ENCODE results near the gene DENND4A.

DENND4A gene

DNA sequence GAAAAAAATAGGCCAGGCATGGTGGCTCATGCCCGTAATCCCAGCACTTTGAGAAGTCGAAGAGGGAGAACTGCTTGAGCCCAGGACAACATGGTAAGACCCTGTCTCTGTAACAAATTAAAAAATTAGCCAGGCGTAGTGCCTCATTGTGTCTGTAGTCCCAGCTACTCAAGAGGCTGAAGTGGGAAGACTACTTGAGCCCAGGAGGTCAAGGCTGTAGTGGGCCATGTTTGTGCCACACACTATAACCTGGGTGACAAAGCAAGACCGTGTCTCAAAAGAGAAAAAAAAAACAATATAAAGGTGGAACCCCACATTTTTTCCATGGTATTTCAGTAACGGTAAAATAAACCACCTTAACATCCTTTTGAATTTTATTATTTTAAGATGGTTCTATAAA, 69.9 kb downstream of the DENND4A start:
- H3K4me3 ChIP-seq (ENCODE audit: low read depth, low read length): no peak overlapping the region
- TF ChIP-seq, protein P1, sequence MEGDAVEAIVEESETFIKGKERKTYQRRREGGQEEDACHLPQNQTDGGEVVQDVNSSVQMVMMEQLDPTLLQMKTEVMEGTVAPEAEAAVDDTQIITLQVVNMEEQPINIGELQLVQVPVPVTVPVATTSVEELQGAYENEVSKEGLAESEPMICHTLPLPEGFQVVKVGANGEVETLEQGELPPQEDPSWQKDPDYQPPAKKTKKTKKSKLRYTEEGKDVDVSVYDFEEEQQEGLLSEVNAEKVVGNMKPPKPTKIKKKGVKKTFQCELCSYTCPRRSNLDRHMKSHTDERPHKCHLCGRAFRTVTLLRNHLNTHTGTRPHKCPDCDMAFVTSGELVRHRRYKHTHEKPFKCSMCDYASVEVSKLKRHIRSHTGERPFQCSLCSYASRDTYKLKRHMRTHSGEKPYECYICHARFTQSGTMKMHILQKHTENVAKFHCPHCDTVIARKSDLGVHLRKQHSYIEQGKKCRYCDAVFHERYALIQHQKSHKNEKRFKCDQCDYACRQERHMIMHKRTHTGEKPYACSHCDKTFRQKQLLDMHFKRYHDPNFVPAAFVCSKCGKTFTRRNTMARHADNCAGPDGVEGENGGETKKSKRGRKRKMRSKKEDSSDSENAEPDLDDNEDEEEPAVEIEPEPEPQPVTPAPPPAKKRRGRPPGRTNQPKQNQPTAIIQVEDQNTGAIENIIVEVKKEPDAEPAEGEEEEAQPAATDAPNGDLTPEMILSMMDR (IDR thresholded peaks at IDR 0.05; ENCODE audit: low read depth, low read length, missing control alignments): no peak
- DNase-seq (ENCODE audit: low read depth): no peak

DNA sequence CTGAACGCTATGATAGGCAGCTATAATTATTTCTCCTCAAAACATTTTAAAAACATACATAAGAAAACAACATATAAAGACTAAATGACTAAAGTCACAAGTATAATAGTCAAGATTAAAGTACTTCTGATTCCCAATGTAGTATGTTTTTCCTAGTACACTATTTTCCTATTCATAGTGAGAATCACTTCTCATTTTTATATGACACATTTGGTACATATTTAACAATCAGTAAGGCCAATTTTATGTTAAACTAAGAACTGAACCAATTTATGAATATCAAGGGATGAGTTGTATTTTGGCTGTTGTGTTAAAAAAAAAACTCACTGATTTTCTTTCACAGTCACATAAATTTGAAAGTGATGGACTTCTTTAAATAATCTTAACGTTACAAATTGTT, 79.7 kb downstream of the DENND4A start:
- TF ChIP-seq, protein P1 (IDR thresholded peaks at IDR 0.05; ENCODE audit: low read depth, low read length, missing control alignments): no peak
- DNase-seq (ENCODE audit: low read depth): no peak
- no peak overlapping the region for H3K4me3 ChIP-seq (ENCODE audit: low read depth, low read length)

DNA sequence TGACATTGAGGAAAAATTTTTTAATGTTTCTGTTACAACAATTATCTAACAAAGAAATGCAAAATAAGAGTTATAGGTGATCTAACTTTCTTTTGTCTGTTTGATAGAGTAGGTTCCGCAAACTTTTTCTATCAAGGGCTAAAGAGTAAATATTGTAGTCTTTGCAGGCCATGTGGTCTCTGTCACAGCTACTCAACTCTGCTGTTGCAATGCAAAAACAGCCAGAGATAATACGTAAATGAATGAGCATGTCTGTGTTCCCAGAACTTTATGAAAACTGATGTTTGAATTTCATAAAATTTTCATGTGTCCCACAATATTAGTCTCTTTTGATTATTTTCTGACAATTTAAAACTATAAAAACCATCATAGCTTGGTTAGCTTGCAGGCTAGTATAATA, 97.0 kb downstream of the DENND4A start:
- no peak overlapping the region for H3K4me3 ChIP-seq (ENCODE audit: low read depth, low read length)
- TF ChIP-seq, protein P1 (IDR thresholded peaks at IDR 0.05; ENCODE audit: low read depth, low read length, missing control alignments): no peak
- DNase-seq (ENCODE audit: low read depth): no peak

DNA sequence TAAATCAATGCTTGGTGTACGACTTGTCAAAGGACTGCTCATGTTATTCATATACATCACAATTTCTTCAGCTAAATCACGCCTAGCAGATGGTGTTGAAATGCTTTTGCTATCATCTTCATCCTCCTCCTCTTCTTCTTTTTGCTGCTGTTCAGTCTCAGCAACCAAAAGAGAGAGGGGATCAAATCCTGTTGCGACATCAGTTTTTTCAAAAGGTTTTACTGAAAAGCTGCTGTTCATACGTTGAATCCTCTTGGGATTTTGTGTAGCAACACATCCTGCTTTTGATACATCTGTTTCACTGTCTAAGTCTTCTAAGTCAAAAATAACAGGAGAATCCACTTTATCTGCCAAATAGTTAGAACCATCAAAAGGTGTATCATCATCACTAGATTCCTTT, 101.3 kb downstream of the DENND4A start:
- TF ChIP-seq, protein P1 (IDR thresholded peaks at IDR 0.05; ENCODE audit: low read depth, low read length, missing control alignments): no peak
- no peak for DNase-seq (ENCODE audit: low read depth)
- H3K4me3 ChIP-seq (ENCODE audit: low read depth, low read length): no peak overlapping the region

DNA sequence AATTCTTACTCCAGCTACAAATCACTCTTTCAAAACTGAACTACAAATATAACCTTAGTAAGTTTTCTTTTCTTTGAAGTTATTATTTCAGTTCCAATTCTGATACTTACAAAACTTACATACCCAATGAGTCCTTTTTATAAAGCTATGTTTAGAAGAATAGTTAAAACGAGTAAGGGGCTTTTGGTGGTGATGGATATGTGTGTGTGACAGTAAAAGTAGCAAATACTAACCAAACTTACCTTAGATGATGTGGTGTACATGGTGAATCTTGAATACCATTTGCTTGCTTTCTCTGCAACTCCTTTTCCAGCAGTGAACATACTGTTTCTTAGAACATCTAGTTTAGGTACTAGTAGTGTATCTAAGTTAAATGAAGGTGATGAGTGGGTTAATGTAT, 101.9 kb downstream of the DENND4A start:
- DNase-seq (ENCODE audit: low read depth): no peak
- TF ChIP-seq, protein P1 (IDR thresholded peaks at IDR 0.05; ENCODE audit: low read depth, low read length, missing control alignments): no peak
- H3K4me3 ChIP-seq (ENCODE audit: low read depth, low read length): no peak overlapping the region

DNA sequence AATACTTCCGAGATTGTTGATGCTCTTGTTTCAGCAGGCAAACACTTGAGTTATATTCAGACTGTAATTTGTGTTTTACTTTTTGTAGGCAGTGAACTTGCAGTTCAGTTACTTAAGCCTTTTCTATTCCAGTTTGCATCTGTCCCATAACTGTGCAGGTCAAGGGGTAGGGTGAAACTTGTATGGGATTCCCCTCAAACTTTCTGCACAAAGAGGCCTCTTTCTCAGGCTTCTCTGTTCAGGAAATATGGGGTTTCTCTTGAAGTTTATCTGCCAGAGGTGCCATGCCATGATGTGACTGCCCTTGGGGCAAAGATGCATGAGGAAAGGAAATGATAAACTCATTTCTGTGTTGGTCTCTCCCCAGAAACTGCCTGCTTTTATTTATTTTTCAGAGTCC, 103.6 kb downstream of the DENND4A start:
- no peak overlapping the region for H3K4me3 ChIP-seq (ENCODE audit: low read depth, low read length)
- TF ChIP-seq, protein P1 (IDR thresholded peaks at IDR 0.05; ENCODE audit: low read depth, low read length, missing control alignments): no peak

DNA sequence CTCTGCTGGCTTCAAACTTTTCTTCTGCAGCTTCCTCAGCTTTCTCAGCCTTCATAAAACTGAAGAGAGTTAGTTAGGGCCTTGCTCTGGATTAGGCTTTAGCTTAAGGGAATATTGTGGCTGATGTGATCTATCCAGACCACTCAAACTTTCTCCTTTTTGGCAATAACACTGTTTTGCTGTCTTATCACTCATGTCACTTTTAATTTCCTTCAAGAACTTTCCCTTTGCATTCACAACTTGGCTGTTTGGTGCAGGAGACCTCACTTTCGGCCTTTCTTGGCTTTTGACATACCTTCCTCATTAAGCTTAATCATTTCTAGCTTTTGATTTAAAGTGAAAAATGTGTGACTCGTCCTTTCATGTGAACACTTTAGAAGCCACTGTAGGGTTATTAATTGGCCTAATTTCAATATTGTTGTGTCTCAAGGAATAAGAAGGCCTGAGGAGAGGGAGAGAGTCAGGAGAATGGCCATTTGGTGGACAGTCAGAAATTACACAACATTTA, 109.6 kb downstream of the DENND4A start:
- TF ChIP-seq, protein P1 (IDR thresholded peaks at IDR 0.05; ENCODE audit: low read depth, low read length, missing control alignments): no peak
- no peak for DNase-seq (ENCODE audit: low read depth)
- no peak overlapping the region for H3K4me3 ChIP-seq (ENCODE audit: low read depth, low read length)

More for the DNA sequence above, 103.6 kb downstream of the DENND4A start:
- no peak for DNase-seq (ENCODE audit: low read depth)
